ENCODE measurements around the gene MAML3.
A peak's percentile ranks its signal among the peaks of the same experiment; 100 is the strongest.

MAML3 gene

GRCh38 chr4:140156529-140157171, 2.7 kb upstream of the MAML3 start:
- ATAC-seq: peak; percentile 58

GRCh38 chr4:140154572-140154891, 548 bp upstream of the MAML3 start:
- ATAC-seq (no peak), DNase-seq (no peak)

More at GRCh38 chr4:140156529-140157171, 2.7 kb upstream of the MAML3 start:
- DNase-seq: peak; percentile 37

- DNase-seq (no peak), ATAC-seq (no peak)
These were observed 616 bp downstream of the MAML3 start for GRCh38 chr4:140153419-140153717.

GRCh38 chr4:140152751-140153418, 1.1 kb downstream of the MAML3 start:
- ATAC-seq (no peak), DNase-seq (peak; percentile 60)

GRCh38 chr4:140152013-140152703, 1.8 kb downstream of the MAML3 start:
- peak; percentile 58 for ATAC-seq
- DNase-seq: peak; percentile 82

- DNase-seq: no peak
These were observed 2.3 kb downstream of the MAML3 start for GRCh38 chr4:140151699-140152012.

GRCh38 chr4:140150886-140151698, 2.9 kb downstream of the MAML3 start:
- DNase-seq (peak; percentile 72), ATAC-seq (peak; percentile 39)

More at GRCh38 chr4:140151699-140152012, 2.3 kb downstream of the MAML3 start:
- peak; percentile 37 for ATAC-seq

- ATAC-seq: no peak
- DNase-seq: no peak
These were observed 3.4 kb downstream of the MAML3 start for GRCh38 chr4:140150636-140150885.

GRCh38 chr4:140149846-140150635, 3.9 kb downstream of the MAML3 start:
- ATAC-seq (peak; percentile 14), DNase-seq (peak; percentile 72)

GRCh38 chr4:140144050-140144449, 9.9 kb downstream of the MAML3 start:
- DNase-seq (no peak), ATAC-seq (no peak)

GRCh38 chr4:140141210-140141835, 12.7 kb downstream of the MAML3 start:
- no peak for DNase-seq
- ATAC-seq: no peak

GRCh38 chr4:140140566-140140965, 13.4 kb downstream of the MAML3 start:
- no peak for ATAC-seq
- DNase-seq: no peak

GRCh38 chr4:140138428-140138827, 15.6 kb downstream of the MAML3 start:
- no peak for DNase-seq

GRCh38 chr4:140137671-140138070, 16.3 kb downstream of the MAML3 start:
- ATAC-seq (peak; percentile 28), DNase-seq (no peak)

More at GRCh38 chr4:140138428-140138827, 15.6 kb downstream of the MAML3 start:
- no peak for ATAC-seq

- ATAC-seq (no peak), DNase-seq (no peak)
These were observed 17.5 kb downstream of the MAML3 start for GRCh38 chr4:140136509-140136908.

GRCh38 chr4:140135529-140136088, 18.4 kb downstream of the MAML3 start:
- no peak for ATAC-seq
- no peak for DNase-seq

GRCh38 chr4:140134746-140135425, 19.1 kb downstream of the MAML3 start:
- ATAC-seq: no peak

GRCh38 chr4:140133576-140133975, 20.4 kb downstream of the MAML3 start:
- DNase-seq (no peak), ATAC-seq (no peak)

More at GRCh38 chr4:140134746-140135425, 19.1 kb downstream of the MAML3 start:
- DNase-seq: no peak

GRCh38 chr4:140131675-140132229, 22.2 kb downstream of the MAML3 start:
- ATAC-seq (peak; percentile 80), DNase-seq (peak; percentile 22)

- ATAC-seq (no peak), DNase-seq (no peak)
These were observed 23.3 kb downstream of the MAML3 start for GRCh38 chr4:140130677-140131076.

Data from stimulated activated naive CD8-positive, alpha-beta T cell treated with anti-CD3 and anti-CD28 coated beads, Interleukin-15, Interleukin-2, amounts not matched to agents 100 U/mL and 50 U/mL, for 24 hours (primary cell).